H1 (cell line): Measurements from ENCODE around the gene SLC52A3. TPM values are rescaled to one million over a fixed set of nuclear protein-coding genes. Genes with fewer than 3 reads are reported as not detected.

Experiments used
- CTCF ChIA-PET: fragments of 300-600 bp; sonication (Branson Sonifier 250); formaldehyde crosslinking; loops from one replicate; lab custom pipeline; 2021; ENCODE audit not compliant: partially characterized antibody; lab: Charles Lee
- POLR2A ChIA-PET: fragments of 300-600 bp; sonication (Branson Sonifier 250); formaldehyde crosslinking; loops from one replicate; lab custom pipeline; 2021; ENCODE audit warnings: inconsistent platforms; ENCODE audit not compliant: partially characterized antibody; lab: Charles Lee
- DNase-seq, 2 experiments: peaks; one replicate each; pipeline versions ENCODE4 v3.0.0 to v3.0.0-alpha.2; 2010 to 2022; ENCODE audit warnings: low spot score in 2 of 2, low read depth in 1 of 2, mixed read lengths in 1 of 2
- FAIRE-seq: peaks from 2 replicates; lab custom pipeline; 2011; peaks lifted over from hg19 to GRCh38; lab: Jason Lieb, UNC
- H2AFZ ChIP-seq: 2 replicates; pipeline ENCODE4 v1.8.1; 2012; ENCODE audit warnings: low read length, inconsistent platforms
- H2AK5ac ChIP-seq: 2 replicates; pipeline ENCODE4 v1.6.1; 2013; ENCODE audit warnings: low read depth, low read length
- H2BK120ac ChIP-seq: replicated peaks from 2 replicates; pipeline ENCODE3; 2013; ENCODE audit warnings: low read depth, low read length, inconsistent platforms
- H2BK12ac ChIP-seq: 2 replicates; pipeline ENCODE4 v1.6.1; 2013; ENCODE audit warnings: low read depth, low read length
- H2BK15ac ChIP-seq: 2 replicates; pipeline ENCODE4 v1.6.1; 2013; ENCODE audit warnings: low read length
- H2BK20ac ChIP-seq: 2 replicates; pipeline ENCODE4 v1.6.1; 2013; ENCODE audit warnings: low read length
- H2BK5ac ChIP-seq: 2 replicates; pipeline ENCODE4 v1.6.1; 2013; ENCODE audit warnings: low read depth, low read length
- H3K14ac ChIP-seq: 2 replicates; pipeline ENCODE4 v1.6.1; 2013; ENCODE audit warnings: inconsistent platforms; ENCODE audit not compliant: insufficient read length
- H3K18ac ChIP-seq: 2 replicates; pipeline ENCODE4 v1.6.1; 2013; ENCODE audit warnings: low read length; ENCODE audit errors: extremely low read depth
- H3K23ac ChIP-seq: 2 replicates; pipeline ENCODE4 v1.6.1; 2013; ENCODE audit warnings: inconsistent platforms; ENCODE audit not compliant: insufficient read length
- H3K23me2 ChIP-seq: 2 replicates; pipeline ENCODE4 v1.6.1; 2013; ENCODE audit warnings: low read depth, low read length
- H3K27ac ChIP-seq: 2 replicates; pipeline ENCODE4 v1.6.1; 2011; ENCODE audit warnings: low read depth, low read length, inconsistent platforms
- H3K27me3 ChIP-seq, 4 experiments: replicated peaks in 1 of 4; 1 replicate in 1 of 4; 2 replicates in 3 of 4; pipeline versions ENCODE4 v1.6.1 to v1.8.1; 2011 to 2013; ENCODE audit warnings: low read length in 3 of 4, mild to moderate bottlenecking in 3 of 4, inconsistent platforms in 2 of 4, mixed read lengths in 2 of 4, moderate library complexity in 1 of 4; ENCODE audit not compliant: control insufficient read depth in 3 of 4, insufficient read depth in 3 of 4; ENCODE audit errors: extremely low read depth in 1 of 4
- H3K36me3 ChIP-seq, 4 experiments: 2 replicates each; pipeline versions ENCODE4 v1.6.1 to v1.8.1; 2011 to 2013; ENCODE audit warnings: mild to moderate bottlenecking in 4 of 4, low read length in 3 of 4, moderate library complexity in 2 of 4, control low read depth in 1 of 4, inconsistent platforms in 1 of 4; ENCODE audit not compliant: insufficient read depth in 4 of 4, control insufficient read depth in 2 of 4
- H3K4ac ChIP-seq: replicated peaks from 2 replicates; pipeline ENCODE3; 2013; ENCODE audit warnings: low read length, low read depth, mixed read lengths, inconsistent platforms; ENCODE audit not compliant: insufficient read length
- H3K4me1 ChIP-seq, 4 experiments: replicated peaks in 1 of 4; 1 replicate in 1 of 4; 2 replicates in 3 of 4; pipeline versions ENCODE4 v1.6.1 to v1.8.1; 2011 to 2013; ENCODE audit warnings: low read length in 3 of 4, inconsistent platforms in 2 of 4, mixed read lengths in 1 of 4; ENCODE audit not compliant: insufficient read depth in 4 of 4, control insufficient read depth in 3 of 4
- H3K4me2 ChIP-seq, 2 experiments: 2 replicates each; pipeline versions ENCODE4 v1.6.1 to v1.8.1; 2011 to 2013; ENCODE audit warnings: low read depth in 2 of 2, low read length in 2 of 2, control low read depth in 1 of 2, inconsistent platforms in 1 of 2, mild to moderate bottlenecking in 1 of 2; ENCODE audit not compliant: insufficient read depth in 1 of 2
- H3K4me3 ChIP-seq, 4 experiments: fragments of 200-600, 300-600 bp in 1 of 4; sonication (generic), shearing (Covaris generic), sonication (Bioruptor Twin) in 1 of 4; 2 replicates each; pipeline versions ENCODE4 v1.5.1 to v1.8.1; 2011 to 2016; ENCODE audit warnings: low read length in 4 of 4, low read depth in 3 of 4, control low read depth in 2 of 4, inconsistent platforms in 2 of 4, mild to moderate bottlenecking in 2 of 4, mixed read lengths in 1 of 4, moderate library complexity in 1 of 4; ENCODE audit not compliant: insufficient read depth in 2 of 4; ENCODE audit errors: extremely low read depth in 1 of 4
- H3K56ac ChIP-seq: replicated peaks from 2 replicates; pipeline ENCODE3; 2013; ENCODE audit warnings: low read depth, mild to moderate bottlenecking, mixed read lengths, low read length, inconsistent platforms; ENCODE audit not compliant: insufficient read length
- H3K79me1 ChIP-seq: 2 replicates; pipeline ENCODE4 v1.6.1; 2013; ENCODE audit warnings: low read depth, low read length, control low read depth
- H3K79me2 ChIP-seq, 2 experiments: 2 replicates each; pipeline versions ENCODE4 v1.6.1 to v1.8.1; 2012 to 2013; ENCODE audit warnings: low read length in 2 of 2, mild to moderate bottlenecking in 2 of 2, inconsistent platforms in 1 of 2; ENCODE audit not compliant: insufficient read depth in 2 of 2, control insufficient read depth in 1 of 2
- H3K9ac ChIP-seq, 4 experiments: replicated peaks in 1 of 4; 1 replicate in 1 of 4; 2 replicates in 3 of 4; pipeline versions ENCODE4 v1.6.1 to v1.8.1; 2011 to 2013; ENCODE audit warnings: low read depth in 3 of 4, low read length in 3 of 4, control low read depth in 2 of 4, mild to moderate bottlenecking in 2 of 4, moderate library complexity in 2 of 4, inconsistent platforms in 1 of 4; ENCODE audit errors: extremely low read depth in 1 of 4
- H3K9me3 ChIP-seq, 2 experiments: 2 replicates each; pipeline versions ENCODE4 v1.6.1 to v1.8.1; 2012 to 2013; ENCODE audit warnings: mild to moderate bottlenecking in 2 of 2, moderate library complexity in 2 of 2, control low read depth in 1 of 2, inconsistent platforms in 1 of 2, low read depth in 1 of 2, low read length in 1 of 2, mixed read lengths in 1 of 2; ENCODE audit not compliant: insufficient read depth in 2 of 2
- H4K20me1 ChIP-seq, 2 experiments: replicated peaks in 1 of 2; 2 replicates each; pipeline versions ENCODE3 to v1.8.1; 2011 to 2013; ENCODE audit warnings: inconsistent platforms in 2 of 2, low read length in 2 of 2, mild to moderate bottlenecking in 1 of 2; ENCODE audit not compliant: insufficient read depth in 2 of 2, control insufficient read depth in 1 of 2
- H4K5ac ChIP-seq: 2 replicates; pipeline ENCODE4 v1.6.1; 2013; ENCODE audit warnings: low read length, low read depth, mixed read lengths, inconsistent platforms; ENCODE audit not compliant: insufficient read length
- H4K8ac ChIP-seq: 2 replicates; pipeline ENCODE4 v1.8.0; 2013; ENCODE audit warnings: mild to moderate bottlenecking, moderate library complexity, low read length, inconsistent platforms; ENCODE audit not compliant: insufficient read depth; ENCODE audit errors: extremely low read depth
- H4K91ac ChIP-seq: replicated peaks from 2 replicates; pipeline ENCODE3; 2013; ENCODE audit warnings: low read length, mixed read lengths, inconsistent platforms; ENCODE audit not compliant: insufficient read length
- SAP30 ChIP-seq: fragments of 300-600 bp; sonication (generic); IDR thresholded peaks from 2 replicates; pipeline ENCODE4 v1.7.1; 2012; ENCODE audit warnings: low read length, moderate library complexity, mild to moderate bottlenecking, inconsistent platforms; ENCODE audit not compliant: insufficient read depth, insufficient replicate concordance
- YY1 ChIP-seq: IDR thresholded peaks from 2 replicates; pipeline ENCODE4 v1.6.1; 2011; ENCODE audit warnings: low read depth, mild to moderate bottlenecking, low read length
- WGBS, 2 experiments: shearing (Covaris generic) in 1 of 2; methylation state at CpG; one replicate each; pipeline versions ENCODE4 v1.1.6 to v1.1.7; 2013 to 2015; ENCODE audit warnings: low lambda C conversion rate in 2 of 2, mixed read lengths in 2 of 2, inconsistent platforms in 1 of 2, low coverage in 1 of 2, missing lambda C conversion rate in 1 of 2; ENCODE audit not compliant: insufficient replicate concordance in 2 of 2, insufficient coverage in 1 of 2, insufficient read length in 1 of 2; ENCODE audit errors: extremely low coverage in 1 of 2, missing lambda C conversion rate in 1 of 2; 5-methylcytosine and 5-hydroxymethylcytosine counted together
- polyA plus RNA-seq, 7 experiments: library from polyadenylated mRNA; depleted of rRNA in 3 of 7; stranded (reverse) in 5 of 7; unstranded in 2 of 7; fragments of >200 nt in 5 of 7; fragments of 200-250 nt in 2 of 7; gene quantifications; 1 replicate in 5 of 7; 2 replicates in 1 of 7; 4 replicates in 1 of 7; pipeline versions ENCODE4 v1.2.1 to v1.2.3, GENCODE V29; 2011 to 2013; ENCODE audit warnings: missing spikeins in 2 of 7, mixed read lengths in 2 of 7
- total RNA-seq: library from RNA; stranded (reverse); fragmentation: NEBNext Ultra II Directional; extraction: Animal tissue kit (Norgen Biotek cat#: 25700); gene quantifications from 2 replicates; pipeline ENCODE4 v1.2.1, GENCODE V29; 2021
- TF ChIP-seq, protein P1 (sequence below): IDR thresholded peaks from 2 replicates; pipeline ENCODE4 v1.6.1; 2012; ENCODE audit warnings: inconsistent platforms

SLC52A3 gene
- total and polyA plus RNA-seq, 2 of the 8 experiments (the other 6 are each of a cell fraction or from before 2014, with no cell fraction given), result 2.3 to 4.2 TPM

DNA sequence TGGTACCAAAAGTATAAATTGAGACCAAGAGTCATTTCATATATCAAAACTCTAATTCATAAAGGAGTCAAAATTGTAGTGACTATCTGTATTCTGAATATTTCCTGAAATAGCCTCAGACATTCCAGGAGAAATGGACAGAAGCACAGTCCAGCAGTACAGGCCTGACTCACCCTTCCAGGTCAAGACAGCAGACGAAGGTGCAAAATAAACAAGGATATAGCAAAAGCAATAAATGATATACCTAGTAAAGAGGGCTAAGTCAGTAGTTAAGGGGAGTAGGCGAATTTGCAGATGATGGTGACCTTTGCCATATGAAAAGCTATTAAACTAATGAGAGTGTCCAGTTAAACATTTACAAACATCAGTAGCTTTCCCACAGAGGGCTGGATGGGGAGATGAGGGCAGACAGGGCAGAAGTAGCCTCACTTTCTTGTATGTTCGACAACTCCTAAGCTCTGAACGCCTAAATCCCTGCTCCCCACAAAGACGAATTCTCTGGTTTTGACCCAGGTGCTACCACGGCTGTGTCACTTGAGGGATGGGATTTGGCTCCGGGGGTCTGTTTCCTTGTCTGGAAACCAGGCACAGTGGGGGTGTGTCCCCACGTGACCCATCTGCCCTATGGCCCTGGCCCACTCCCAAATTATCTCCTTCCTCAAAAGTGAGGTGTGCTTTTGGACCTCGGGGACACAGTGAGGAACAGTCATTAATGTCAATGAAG lies 3.6 kb upstream of the SLC52A3 start:
- Histone ChIP-seq H3K79me2 (no peaks in the 10 kb centered on the region), H3K9me3 (no peaks in the 10 kb centered on the region), H2BK15ac (no peak overlapping the region), H3K56ac (no peak overlapping the region), H3K79me1 (no peaks in the 10 kb centered on the region), H2BK12ac (no peak overlapping the region), H3K27me3 (no peaks in the 10 kb centered on the region), H3K4me2 (no peak overlapping the region), H3K23ac (no peak overlapping the region), H3K4me3 (no peak overlapping the region), H3K27ac (no peak overlapping the region), H2BK120ac (no peak overlapping the region), H2BK20ac (no peak overlapping the region), H4K91ac (no peak overlapping the region), H3K4me1 (peaks cover 3 to 12% (median 8%) of the 10 kb centered on the region in 4 experiments; a peak in 5 of 7 replicates), H4K20me1 (no peaks in the 10 kb centered on the region), H3K9ac (no peak overlapping the region), H3K14ac (no peak overlapping the region), H3K18ac (no peak overlapping the region), H2AK5ac (no peak overlapping the region), H3K36me3 (no peaks in the 10 kb centered on the region), H2BK5ac (no peak overlapping the region), H2AFZ (no peak overlapping the region), H4K8ac (no peak overlapping the region), H3K4ac (no peak overlapping the region), H3K23me2 (0 out of 2 replicates have a peak, but pooled peaks cover 3% of the 10 kb centered on the region), H4K5ac (no peak overlapping the region)
- WGBS, 2 experiments, result 90% methylated on average over 9 of the region's 9 CpGs; no CpG with 5 or more reads in 1 of the 2 experiments
- TF ChIP-seq YY1 (no peak), SAP30 (no peak)
- TF ChIP-seq, protein P1, sequence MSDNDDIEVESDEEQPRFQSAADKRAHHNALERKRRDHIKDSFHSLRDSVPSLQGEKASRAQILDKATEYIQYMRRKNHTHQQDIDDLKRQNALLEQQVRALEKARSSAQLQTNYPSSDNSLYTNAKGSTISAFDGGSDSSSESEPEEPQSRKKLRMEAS, result no peak
- no peak for FAIRE-seq
- no peak for DNase-seq
- ChIA-PET CTCF (interaction anchor here (0.6 kb wide), 1 partner anchor 31 kb away, joined by 3 read pairs; no protein-coding TSS in a partner anchor), POLR2A (no interaction called here)
